Right cardiac atrium (tissue), 5 donors: Measurements from ENCODE around the gene HIVEP2. TPM values are rescaled to one million over a fixed set of nuclear protein-coding genes. Genes with fewer than 3 reads are reported as not detected.

ENCODE experiments used
- ATAC-seq, 2 donors: fragments of 200-7000 bp; cut with Tn5 transposase; one replicate each; pipeline versions ENCODE4 v1.8.0 to v1.9.1; 2020; ENCODE audit warnings: moderate library complexity in 2 of 2, mild to moderate bottlenecking in 1 of 2
- DNase-seq, 3 donors: peaks; one replicate each; pipeline ENCODE4 v3.0.0-alpha.2; 2020
- H3K27ac ChIP-seq: one replicate; pipeline ENCODE4 v1.5.1; 2013; ENCODE audit warnings: mild to moderate bottlenecking, low read length, control low read depth, moderate library complexity
- H3K27me3 ChIP-seq: one replicate; pipeline ENCODE4 v1.6.1; 2013; ENCODE audit not compliant: control insufficient read depth, insufficient read depth
- H3K4me1 ChIP-seq: one replicate; pipeline ENCODE4 v1.6.1; 2013; ENCODE audit warnings: low read length; ENCODE audit not compliant: control insufficient read depth, insufficient read depth
- H3K4me3 ChIP-seq: one replicate; pipeline ENCODE4 v1.5.1; 2013; ENCODE audit warnings: low read length, control low read depth
- H3K9me3 ChIP-seq: one replicate; pipeline ENCODE4 v1.6.1; 2013; ENCODE audit warnings: low read length; ENCODE audit not compliant: control insufficient read depth
- WGBS: extraction: QIAGEN DNeasy Blood & Tissue Kit; methylation state at CpG from one replicate; pipeline ENCODE4 v1.1.7; 2013; 5-methylcytosine and 5-hydroxymethylcytosine counted together
- intact Hi-C, 4 donors: fragments of 100-400 bp; cut with DNase I; formaldehyde crosslinking; loops; one replicate each; pipeline versions ENCODE4 v1.11.0 to v1.14.0; 2022 to 2023
- polyA plus RNA-seq: library from polyadenylated mRNA; stranded (reverse); fragments of 200-250 nt; gene quantifications from one replicate; pipeline ENCODE4 v1.2.3, GENCODE V29; 2013
- total RNA-seq, 4 donors: library from RNA; stranded (reverse); fragmentation: NEBNext Ultra II Directional; extraction: Animal tissue kit (Norgen Biotek cat#: 25700); gene quantifications; one replicate each; pipeline ENCODE4 v1.2.1, GENCODE V29; 2021
- donor health status: healthy with polysubstance abuse.
- donor health status: DM: no; HTN: yes; CAD: no.
- donor health status: DM: no; HTN: no; CAD: no.
- donor health status: DM: no; HTN: yes; CAD: no; lungs with severe emphysema.
- donor health status: DM: yes; HTN: yes; CAD: no.

Gene HIVEP2
- total and polyA plus RNA-seq, 5 donors: 4.5 to 29.0 (median 15.6) TPM

- ATAC-seq: no peak
- intact Hi-C loops: no loop called here
- Histone ChIP-seq H3K9me3 (no peaks in the 10 kb centered on the region), H3K4me1 (peaks cover 10% of the 10 kb centered on the region), H3K27ac (no peak overlapping the region), H3K27me3 (no peaks in the 10 kb centered on the region), H3K4me3 (no peak overlapping the region)
- DNase-seq: no peak
- 92% methylated on average over 1 of the region's 1 CpG for WGBS
These were observed 145.3 kb downstream of the HIVEP2 start for GRCh38 chr6:142799639-142800038.

GRCh38 chr6:142797159-142797558, 147.8 kb downstream of the HIVEP2 start:
- Histone ChIP-seq H3K27ac (no peak overlapping the region), H3K4me1 (peaks cover 10% of the 10 kb centered on the region), H3K4me3 (no peak overlapping the region), H3K27me3 (no peaks in the 10 kb centered on the region), H3K9me3 (no peaks in the 10 kb centered on the region)
- intact Hi-C loops: no loop called here
- no peak for DNase-seq
- no peak for ATAC-seq
- 100% methylated on average over 1 of the region's 1 CpG for WGBS

- Histone ChIP-seq H3K4me1 (peaks cover 8% of the 10 kb centered on the region), H3K4me3 (no peak overlapping the region), H3K9me3 (no peaks in the 10 kb centered on the region), H3K27me3 (no peaks in the 10 kb centered on the region), H3K27ac (no peak overlapping the region)
- ATAC-seq: peak in 1 of 2 donors; percentile 21
- DNase-seq: no peak
- intact Hi-C loops: no loop called here
- 66% methylated on average over 5 of the region's 5 CpGs for WGBS
These were observed 148.4 kb downstream of the HIVEP2 start for GRCh38 chr6:142796571-142796970.

DNA sequence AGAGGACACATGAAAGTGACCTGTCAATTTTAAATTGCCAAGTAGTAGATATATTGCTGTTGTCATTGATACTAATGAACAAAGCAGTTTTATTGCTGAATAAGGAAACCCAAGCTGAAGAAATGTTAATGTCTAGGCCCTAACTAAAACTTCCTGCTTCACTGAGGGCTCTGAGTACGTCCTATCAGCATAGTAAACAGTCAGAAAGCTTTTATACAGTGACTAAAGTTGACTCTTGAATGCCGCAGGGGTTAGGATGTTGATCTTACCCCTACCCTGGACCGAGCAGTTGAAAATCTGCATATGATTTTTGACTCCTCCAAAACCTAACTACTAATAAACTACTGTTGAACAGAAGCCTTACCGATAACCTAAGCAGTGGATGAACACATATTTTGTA, 149.0 kb downstream of the HIVEP2 start:
- intact Hi-C loops: no loop called here
- DNase-seq: no peak
- WGBS: 93% methylated on average over 4 of the region's 4 CpGs

DNA sequence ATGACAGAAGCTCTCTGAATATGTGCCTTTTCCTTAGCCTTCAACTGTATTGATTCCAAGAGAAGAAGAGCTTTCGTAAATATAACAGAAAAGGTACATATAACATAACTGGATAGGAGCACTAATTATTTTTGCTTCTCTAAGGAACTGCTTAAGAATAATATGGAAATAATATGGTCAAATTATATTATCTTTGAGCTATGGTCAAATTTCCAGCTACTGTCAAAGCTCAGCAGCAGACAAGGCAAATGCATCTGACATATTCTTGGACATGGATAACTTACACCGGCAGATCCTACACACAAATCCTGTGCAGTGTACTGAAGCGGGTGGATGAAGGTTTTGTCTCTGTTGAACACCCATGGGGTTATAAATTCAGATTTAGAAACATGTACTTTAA, 150.6 kb downstream of the HIVEP2 start:
- Histone ChIP-seq H3K9me3 (no peaks in the 10 kb centered on the region), H3K27me3 (no peaks in the 10 kb centered on the region), H3K27ac (no peak overlapping the region), H3K4me1 (peaks cover 8% of the 10 kb centered on the region), H3K4me3 (no peak overlapping the region)
- intact Hi-C loops: no loop called here
- DNase-seq (no peak), ATAC-seq (no peak)
- 75% methylated on average over 3 of the region's 3 CpGs for WGBS

More for the DNA sequence above, 149.0 kb downstream of the HIVEP2 start:
- Histone ChIP-seq H3K27ac (no peak overlapping the region), H3K4me1 (peaks cover 8% of the 10 kb centered on the region), H3K4me3 (no peak overlapping the region), H3K27me3 (no peaks in the 10 kb centered on the region), H3K9me3 (no peaks in the 10 kb centered on the region)
- ATAC-seq: no peak

DNA sequence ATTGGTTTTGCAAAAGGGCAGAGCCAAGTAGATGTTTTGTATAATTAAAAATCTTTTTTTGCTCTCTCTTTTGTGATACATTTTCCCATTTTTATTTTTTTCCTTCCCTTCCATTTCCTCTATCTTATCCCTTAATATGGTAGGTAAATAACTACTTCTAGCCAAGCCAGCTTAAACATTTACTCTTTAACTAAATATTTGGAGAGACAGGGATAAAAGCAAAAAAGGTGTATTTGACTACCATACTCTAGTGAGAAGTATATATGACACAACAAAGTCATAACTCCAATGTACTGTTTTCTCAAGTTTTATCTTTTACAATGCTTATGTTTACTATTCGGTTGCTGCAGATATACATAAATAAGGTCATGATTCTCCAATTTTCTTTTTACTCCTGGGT, 154.7 kb downstream of the HIVEP2 start:
- H3K4me3 ChIP-seq: no peak overlapping the region
- peaks cover 1% of the 10 kb centered on the region for H3K4me1 ChIP-seq
- H3K27me3 ChIP-seq: no peaks in the 10 kb centered on the region
- ATAC-seq: no peak
- no peaks in the 10 kb centered on the region for H3K9me3 ChIP-seq
- intact Hi-C loops: no loop called here
- no peak for DNase-seq
- 96% methylated on average over 1 of the region's 1 CpG for WGBS
- H3K27ac ChIP-seq: no peak overlapping the region

DNA sequence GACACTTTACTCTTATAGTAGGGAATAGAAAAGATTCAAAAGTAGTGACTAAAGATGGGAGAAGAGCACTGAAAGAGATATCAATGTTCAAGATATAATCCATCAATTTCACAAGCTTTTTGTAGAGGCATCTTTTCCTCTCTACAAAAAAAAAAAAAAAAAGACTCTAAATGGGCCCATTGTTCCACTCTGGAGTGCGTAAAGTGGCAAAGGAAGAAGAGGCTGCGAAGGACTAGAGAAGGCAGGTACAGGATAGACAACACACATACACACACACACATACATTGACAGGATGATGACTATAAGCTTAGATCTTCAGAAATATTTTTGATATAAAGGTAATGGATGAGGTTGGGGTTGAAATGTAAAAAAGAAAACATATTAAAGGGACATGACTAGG, 157.6 kb downstream of the HIVEP2 start:
- no peak for ATAC-seq
- WGBS: 97% methylated on average over 2 of the region's 2 CpGs
- Histone ChIP-seq H3K4me1 (peaks cover 1% of the 10 kb centered on the region), H3K9me3 (no peaks in the 10 kb centered on the region), H3K27ac (no peak overlapping the region), H3K4me3 (no peak overlapping the region), H3K27me3 (no peaks in the 10 kb centered on the region)
- no peak for DNase-seq
- intact Hi-C loops: no loop called here

DNA sequence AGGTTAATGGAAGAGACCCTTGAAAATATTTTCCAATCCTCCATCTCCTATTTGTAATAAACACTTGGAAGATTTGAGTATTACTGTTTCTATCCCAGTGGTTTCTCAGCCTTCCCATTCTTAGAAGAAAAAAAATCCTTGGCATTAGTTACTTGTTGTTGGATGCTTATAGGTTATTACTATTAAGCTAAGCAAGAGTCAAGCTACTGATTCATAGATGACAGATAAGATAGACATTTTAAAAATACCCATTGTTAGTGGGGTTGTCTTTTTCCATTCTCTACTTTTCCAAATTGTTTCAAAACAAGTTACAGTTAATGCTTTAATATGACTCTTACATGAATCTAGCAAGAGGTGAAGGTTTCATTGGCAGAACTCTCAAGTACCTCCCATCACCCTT, 158.5 kb downstream of the HIVEP2 start:
- no peaks in the 10 kb centered on the region for H3K27me3 ChIP-seq
- intact Hi-C loops: no loop called here
- ATAC-seq: no peak

DNA sequence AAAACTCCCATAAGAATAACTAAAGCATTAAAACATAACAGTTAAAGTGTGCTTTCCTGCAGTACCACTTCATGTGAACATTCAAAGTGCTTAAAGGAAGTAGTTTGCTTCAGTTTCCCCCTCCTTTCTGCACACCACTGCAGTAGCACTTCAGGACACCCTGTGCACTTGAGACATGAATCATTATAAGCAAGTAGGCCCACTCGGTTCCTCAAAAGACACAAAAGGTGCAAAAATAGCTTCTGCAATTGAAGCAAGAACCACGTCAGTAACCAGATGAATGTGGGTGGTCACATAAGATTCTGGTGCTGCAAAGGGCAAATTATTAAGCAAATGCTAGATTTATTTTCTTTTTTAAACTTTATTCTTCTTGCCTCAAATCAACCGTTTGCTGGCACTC, 160.6 kb downstream of the HIVEP2 start:
- Histone ChIP-seq H3K9me3 (no peaks in the 10 kb centered on the region), H3K27ac (no peak overlapping the region), H3K4me1 (peaks cover 1% of the 10 kb centered on the region), H3K4me3 (no peak overlapping the region), H3K27me3 (no peaks in the 10 kb centered on the region)
- intact Hi-C loops: no loop called here
- 75% methylated on average over 3 of the region's 3 CpGs for WGBS
- DNase-seq (no peak), ATAC-seq (no peak)

More for the DNA sequence above, 158.5 kb downstream of the HIVEP2 start:
- Histone ChIP-seq H3K4me1 (peaks cover 1% of the 10 kb centered on the region), H3K27ac (no peak overlapping the region), H3K9me3 (no peaks in the 10 kb centered on the region), H3K4me3 (no peak overlapping the region)
- DNase-seq: no peak

DNA sequence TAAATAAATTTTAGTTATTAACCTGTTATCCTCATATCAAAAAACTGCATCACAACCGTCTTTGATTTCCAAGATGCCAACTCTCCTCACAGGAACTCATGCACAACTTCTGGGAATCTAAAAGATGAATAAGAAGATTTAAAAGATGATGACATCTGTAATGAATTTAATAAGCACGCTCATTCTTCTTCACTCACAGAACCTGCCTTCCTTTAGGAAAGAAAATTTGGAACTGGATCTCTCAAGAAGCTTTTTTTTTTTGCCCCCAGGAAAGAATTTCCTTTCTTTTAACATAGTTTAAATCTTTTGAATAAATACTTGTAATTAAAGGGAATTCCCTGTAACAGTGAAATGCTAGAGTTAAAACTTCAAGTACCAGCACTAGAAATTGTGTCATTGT, 161.5 kb downstream of the HIVEP2 start:
- H3K4me1 ChIP-seq: peaks cover 1% of the 10 kb centered on the region
- WGBS: 95% methylated on average over 2 of the region's 2 CpGs
- intact Hi-C loops: no loop called here
- H3K27me3 ChIP-seq: no peaks in the 10 kb centered on the region
- no peaks in the 10 kb centered on the region for H3K9me3 ChIP-seq
- no peak overlapping the region for H3K27ac ChIP-seq
- no peak for ATAC-seq
- no peak for DNase-seq
- no peak overlapping the region for H3K4me3 ChIP-seq

- H3K9me3 ChIP-seq: no peaks in the 10 kb centered on the region
- DNase-seq: no peak
- intact Hi-C loops: no loop called here
- no peak overlapping the region for H3K27ac ChIP-seq
- 70% methylated on average over 3 of the region's 3 CpGs for WGBS
- no peaks in the 10 kb centered on the region for H3K27me3 ChIP-seq
- no peak for ATAC-seq
- H3K4me3 ChIP-seq: no peak overlapping the region
- no peaks in the 10 kb centered on the region for H3K4me1 ChIP-seq
These were observed 163.8 kb downstream of the HIVEP2 start for GRCh38 chr6:142781129-142781528.

GRCh38 chr6:142773859-142774648, 170.9 kb downstream of the HIVEP2 start:
- H3K4me3 ChIP-seq: no peak overlapping the region
- 93% methylated on average over 12 of the region's 12 CpGs for WGBS
- DNase-seq (peak in 1 of 3 donors; percentile 38), ATAC-seq (no peak)
- no peaks in the 10 kb centered on the region for H3K4me1 ChIP-seq
- intact Hi-C loops: no loop called here
- no peaks in the 10 kb centered on the region for H3K27me3 ChIP-seq
- H3K27ac ChIP-seq: no peak overlapping the region
- no peaks in the 10 kb centered on the region for H3K9me3 ChIP-seq
